ENCODE data around the gene PEX14. TPM values are rescaled to one million over a fixed set of nuclear protein-coding genes. Genes with fewer than 3 reads are reported as not detected.

PEX14 gene
- total RNA-seq, 1 donor from 2014 or later, result 21.6 TPM

DNA sequence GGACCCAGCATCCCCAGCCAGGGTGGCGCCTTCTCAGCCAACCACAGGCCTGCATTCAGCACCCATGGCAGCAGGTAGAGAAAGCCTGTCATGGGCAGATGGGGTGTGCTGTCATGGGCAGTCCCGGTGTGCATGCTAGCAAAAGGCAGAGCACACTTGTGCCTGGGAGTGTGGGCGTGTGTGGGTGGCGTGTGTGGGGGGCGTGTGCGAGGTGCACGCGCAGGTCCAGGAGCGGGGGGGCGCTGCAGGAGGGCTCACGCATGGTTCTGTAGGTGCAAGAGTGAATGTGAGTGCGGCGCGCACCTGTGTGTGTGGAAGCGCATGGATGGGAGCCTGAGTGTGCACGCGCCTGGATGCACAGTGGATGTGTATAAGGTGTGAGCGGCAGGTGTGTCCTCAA, 184.5 kb downstream of the PEX14 start:
- no peak overlapping the region for H3K4me3 ChIP-seq
- peaks cover 0 to 16% of the 10 kb centered on the region in 2 donors for H3K36me3 ChIP-seq
- no peak for DNase-seq (ENCODE audit: extremely low spot score in 2 of 2)
- no peak overlapping the region for H3K27ac ChIP-seq
- H3K4me1 ChIP-seq, result no peaks in the 10 kb centered on the region
- H3K9me3 ChIP-seq, result no peaks in the 10 kb centered on the region
- H3K27me3 ChIP-seq, result no peaks in the 10 kb centered on the region
- intact Hi-C loops (cut with DNase I), result loop anchor here (1.0 kb wide), 1 partner anchor 32 kb away; no protein-coding TSS in a partner anchor
- TF ChIP-seq POLR2A (IDR thresholded peaks at IDR 0.05) (no peak), CTCF (IDR thresholded peaks at IDR 0.05) (no peak), POLR2AphosphoS5 (IDR thresholded peaks at IDR 0.05; ENCODE audit: insufficient read depth in 1 of 2, low read depth in 1 of 2) (no peak)

DNA sequence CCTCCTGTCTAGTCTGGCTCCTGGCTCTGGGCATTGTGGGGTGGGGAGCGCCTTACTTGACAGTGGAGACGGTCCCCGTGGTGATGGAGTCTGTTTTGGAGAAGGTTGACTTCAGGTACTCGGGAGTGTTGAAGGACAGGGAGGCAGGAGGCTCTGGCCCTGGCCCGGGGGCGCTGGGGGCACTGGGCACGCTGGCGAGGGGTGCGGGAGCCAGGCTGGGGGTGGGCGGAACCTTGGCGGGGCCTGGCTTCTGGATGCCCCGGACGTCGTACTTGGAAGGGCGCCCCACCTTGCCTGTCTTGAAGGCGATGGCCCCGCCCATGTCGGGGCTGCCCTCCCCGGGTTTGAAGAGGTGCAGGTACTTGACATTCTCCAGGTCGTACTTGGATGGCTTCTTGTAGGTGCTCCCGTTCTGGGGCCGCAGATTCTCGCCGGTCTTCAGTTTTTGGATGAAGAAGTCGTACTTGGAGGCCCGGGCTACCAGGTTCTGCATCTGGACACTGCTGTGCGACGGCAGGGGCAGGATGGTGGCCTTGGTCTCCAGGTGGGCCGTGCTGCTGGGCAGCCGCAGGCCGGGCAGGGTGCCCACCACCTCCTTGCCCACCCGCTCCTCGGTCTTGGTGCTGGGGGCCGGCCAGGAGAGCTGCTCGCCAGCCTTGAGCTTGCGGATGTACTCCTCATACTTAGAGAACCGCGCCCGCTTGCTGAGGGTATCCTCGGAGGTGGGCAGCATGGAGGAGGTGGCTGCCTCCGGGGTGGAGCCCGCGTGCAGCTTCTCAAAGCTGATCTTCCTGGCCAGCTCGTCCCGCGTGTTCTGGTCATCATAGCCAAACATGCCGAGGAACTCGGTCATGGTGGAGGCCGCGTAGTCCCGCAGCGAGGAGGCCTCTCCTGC, 185.1 kb downstream of the PEX14 start:
- DNase-seq (ENCODE audit: extremely low spot score in 2 of 2), result no peak
- H3K27me3 ChIP-seq, result no peaks in the 10 kb centered on the region
- H3K9me3 ChIP-seq, result no peaks in the 10 kb centered on the region
- no peak overlapping the region for H3K27ac ChIP-seq
- H3K4me1 ChIP-seq, result no peaks in the 10 kb centered on the region
- intact Hi-C loops (cut with DNase I), result loop anchor here (1.0 kb wide), 1 partner anchor 31 kb away; no protein-coding TSS in a partner anchor
- TF ChIP-seq POLR2A (IDR thresholded peaks at IDR 0.05) (no peak), POLR2AphosphoS5 (IDR thresholded peaks at IDR 0.05; ENCODE audit: insufficient read depth in 1 of 2, low read depth in 1 of 2) (no peak), CTCF (IDR thresholded peaks at IDR 0.05) (no peak)
- H3K4me3 ChIP-seq, result no peak overlapping the region
- H3K36me3 ChIP-seq, result peaks cover 0 to 16% of the 10 kb centered on the region in 2 donors

DNA sequence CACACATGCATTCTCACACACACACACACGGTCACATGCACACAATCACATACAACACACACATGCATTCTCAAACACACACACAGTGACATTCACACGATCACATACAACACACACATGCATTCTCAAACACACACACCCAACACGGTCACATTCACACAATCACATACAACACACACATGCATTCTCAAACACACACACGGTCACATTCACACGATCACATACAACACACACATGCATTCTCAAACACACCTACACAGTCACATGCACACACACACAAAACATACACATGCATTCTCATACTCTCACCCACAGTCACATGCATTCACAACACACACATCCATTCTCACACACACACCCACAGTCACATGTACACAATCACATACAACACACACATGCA, 186.7 kb downstream of the PEX14 start:
- intact Hi-C loops (cut with DNase I), result no loop called here
- no peak for TF ChIP-seq POLR2A (IDR thresholded peaks at IDR 0.05)
- Histone ChIP-seq H3K27me3 (no peaks in the 10 kb centered on the region), H3K27ac (no peak overlapping the region), H3K4me1 (peaks cover 9% of the 10 kb centered on the region), H3K4me3 (no peak overlapping the region), H3K9me3 (no peaks in the 10 kb centered on the region), H3K36me3 (peaks cover 0 to 9% of the 10 kb centered on the region in 2 donors)
- no peak for DNase-seq (ENCODE audit: extremely low spot score in 2 of 2)

DNA sequence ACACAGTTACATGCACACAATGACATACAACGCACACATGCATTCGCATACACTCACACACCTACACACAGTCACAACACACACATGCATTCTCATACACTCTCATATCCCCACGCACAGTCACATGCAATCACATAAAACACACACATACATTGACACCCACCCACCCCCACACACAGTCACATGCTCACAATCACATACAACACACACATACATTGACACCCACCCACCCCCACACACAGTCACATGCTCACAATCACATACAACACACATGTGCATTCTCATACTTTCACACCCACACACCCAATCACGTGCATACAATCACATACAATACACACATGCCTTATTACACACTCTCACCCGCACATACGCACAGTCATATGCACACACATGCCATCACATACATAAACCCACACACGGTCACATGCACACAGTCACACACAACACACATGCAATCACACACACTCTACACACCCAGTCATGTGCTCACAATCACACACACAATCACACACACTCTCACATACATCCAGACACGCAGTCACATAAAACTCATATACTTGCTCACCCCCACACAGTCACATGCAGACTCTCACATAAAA, 187.4 kb downstream of the PEX14 start:
- intact Hi-C loops (cut with DNase I), result no loop called here
- TF ChIP-seq POLR2A (IDR thresholded peaks at IDR 0.05) (no peak), POLR2AphosphoS5 (IDR thresholded peaks at IDR 0.05; ENCODE audit: insufficient read depth in 1 of 2, low read depth in 1 of 2) (no peak), CTCF (IDR thresholded peaks at IDR 0.05) (no peak)
- Histone ChIP-seq H3K4me1 (peaks cover 11% of the 10 kb centered on the region), H3K9me3 (no peaks in the 10 kb centered on the region), H3K4me3 (no peak overlapping the region), H3K36me3 (peaks cover 0 to 9% of the 10 kb centered on the region in 2 donors), H3K27me3 (no peaks in the 10 kb centered on the region), H3K27ac (no peak overlapping the region)
- DNase-seq (ENCODE audit: extremely low spot score in 2 of 2), result no peak

DNA sequence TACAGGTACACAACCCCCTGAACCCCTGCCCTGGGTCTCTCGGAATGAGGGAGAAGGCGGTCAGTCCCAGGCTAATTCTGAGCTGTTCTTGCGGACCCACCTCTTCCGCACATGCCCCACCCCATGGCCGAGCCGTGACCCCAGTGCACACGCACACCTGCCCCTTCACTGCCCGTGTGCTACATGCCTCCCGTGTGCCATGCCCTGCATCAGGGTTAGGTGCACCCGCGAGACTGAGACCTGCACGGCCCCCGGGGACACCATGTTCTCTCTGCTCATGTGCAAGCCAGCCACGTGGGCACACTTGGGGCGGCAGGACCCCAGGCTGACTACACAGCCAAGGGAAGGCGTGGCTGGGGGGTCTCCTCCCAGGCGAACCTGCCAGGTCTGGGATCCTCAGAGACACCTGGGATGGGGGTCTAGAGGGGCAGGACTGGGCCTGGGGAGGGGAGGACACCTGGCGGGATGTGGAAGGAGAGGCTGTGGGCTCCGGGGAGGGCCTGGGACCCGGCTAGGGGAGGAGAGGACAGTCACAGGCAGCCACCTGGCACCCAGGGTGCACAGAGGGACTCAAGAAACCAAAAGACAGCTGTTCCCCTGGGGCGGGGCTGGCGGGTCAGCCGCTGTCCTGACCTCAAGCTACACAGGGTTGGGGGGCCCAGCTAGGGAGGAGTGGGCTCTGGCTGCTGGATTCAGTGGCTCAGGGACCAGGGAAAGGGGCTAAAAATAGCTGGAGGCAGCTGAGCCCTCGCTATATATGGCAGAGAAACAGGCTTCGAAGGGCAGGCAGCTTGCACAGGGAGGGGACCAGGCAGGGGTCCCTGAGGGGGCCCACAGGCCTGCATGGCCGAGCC, 188.3 kb downstream of the PEX14 start:
- Histone ChIP-seq H3K4me1 (peaks cover 11% of the 10 kb centered on the region), H3K36me3 (peaks cover 0 to 9% of the 10 kb centered on the region in 2 donors), H3K27me3 (no peaks in the 10 kb centered on the region), H3K4me3 (peak overlapping the region in 1 of 2 donors; percentile 8), H3K9me3 (no peaks in the 10 kb centered on the region), H3K27ac (no peak overlapping the region)
- TF ChIP-seq POLR2A (IDR thresholded peaks at IDR 0.05) (no peak), CTCF (IDR thresholded peaks at IDR 0.05) (no peak), POLR2AphosphoS5 (IDR thresholded peaks at IDR 0.05; ENCODE audit: insufficient read depth in 1 of 2, low read depth in 1 of 2) (no peak)
- no peak for DNase-seq (ENCODE audit: extremely low spot score in 2 of 2)
- intact Hi-C loops (cut with DNase I), result no loop called here
